Endothelial cell of coronary artery (primary cell): ENCODE results near the gene ACOT7. TPM values are rescaled to one million over a fixed set of nuclear protein-coding genes. Genes with fewer than 3 reads are reported as not detected.

Source experiments
- total RNA-seq: library from RNA; depleted of rRNA; stranded (reverse); fragments of >200 nt; gene quantifications from 2 replicates; pipeline ENCODE4 v1.2.3, GENCODE V29; 2014

The ACOT7 gene
- total RNA-seq = 55.3 and 61.9 TPM in 2 replicates

GRCh38 chr1:6393400-6394187 is at the start of gene ACOT7:
TSS of gene ACOT7 (minus strand) at chr1:6393767. CDS start at chr1:6393399, 368 bp downstream.

GRCh38 chr1:6424619-6425593 is 31.3 kb upstream of the ACOT7 start, which contains the start of gene ESPN:
TSS of gene ESPN (plus strand) at chr1:6424776. CDS start at chr1:6424956, 180 bp downstream.

GRCh38 chr1:6419804-6420453 is 26.4 kb upstream of the ACOT7 start, which contains the start of gene HES2:
TSS of gene HES2 (minus strand) at chr1:6419919. CDS start at chr1:6419820, 99 bp downstream.

GRCh38 chr1:6260961-6261614 is 132.5 kb downstream of the ACOT7 start, which contains the start of gene GPR153:
TSS of gene GPR153 (minus strand) at chr1:6261098. CDS start at chr1:6254905, 6,193 bp downstream.

GRCh38 chr1:6243993-6244392 is 149.6 kb downstream of the ACOT7 start, which contains the start of gene HES3:
TSS of gene HES3 (plus strand) at chr1:6244179. CDS start at chr1:6244366, 187 bp downstream.

Other genes with a start within 250 kb of the ACOT7 start
- gene CHD5, start 213.4 kb downstream of the ACOT7 start, total RNA-seq = under 0.01 and 0.19 TPM in 2 replicates
- 194 and 198 TPM in 2 replicates for gene RPL22, start 194.2 kb downstream of the ACOT7 start, total RNA-seq
- gene RNF207, start 187.6 kb downstream of the ACOT7 start, total RNA-seq = 3.3 and 16.1 TPM in 2 replicates
- gene ICMT, start 157.8 kb downstream of the ACOT7 start, total RNA-seq = 64.3 and 68.8 TPM in 2 replicates
- not detected in 2 replicates for gene HES3, start 149.6 kb downstream of the ACOT7 start, total RNA-seq
- 1.3 and 2.5 TPM in 2 replicates for gene GPR153, start 132.7 kb downstream of the ACOT7 start, total RNA-seq
- gene HES2, start 26.2 kb upstream of the ACOT7 start, total RNA-seq = 14.2 and 26.6 TPM in 2 replicates
- gene ESPN, start 31.0 kb upstream of the ACOT7 start, total RNA-seq = 0.45 and 0.85 TPM in 2 replicates
- gene TNFRSF25, start 72.4 kb upstream of the ACOT7 start, total RNA-seq = 12.5 and 16.4 TPM in 2 replicates
- gene PLEKHG5, start 97.9 kb upstream of the ACOT7 start, total RNA-seq = 40.2 and 52.5 TPM in 2 replicates
- 23.0 and 24.2 TPM in 2 replicates for gene NOL9, start 160.7 kb upstream of the ACOT7 start, total RNA-seq
- not detected in 2 replicates for gene TAS1R1, start 161.5 kb upstream of the ACOT7 start, total RNA-seq
- 12.7 and 14.7 TPM in 2 replicates for gene ZBTB48, start 186.2 kb upstream of the ACOT7 start, total RNA-seq
- 20.2 and 25.4 TPM in 2 replicates for gene KLHL21, start 209.1 kb upstream of the ACOT7 start, total RNA-seq
- 8.2 and 11.4 TPM in 2 replicates for gene PHF13, start 220.0 kb upstream of the ACOT7 start, total RNA-seq
- gene THAP3, start 231.1 kb upstream of the ACOT7 start, total RNA-seq = 16.0 and 21.0 TPM in 2 replicates